ENCODE data around the gene POM121L2.

The POM121L2 gene

DNA sequence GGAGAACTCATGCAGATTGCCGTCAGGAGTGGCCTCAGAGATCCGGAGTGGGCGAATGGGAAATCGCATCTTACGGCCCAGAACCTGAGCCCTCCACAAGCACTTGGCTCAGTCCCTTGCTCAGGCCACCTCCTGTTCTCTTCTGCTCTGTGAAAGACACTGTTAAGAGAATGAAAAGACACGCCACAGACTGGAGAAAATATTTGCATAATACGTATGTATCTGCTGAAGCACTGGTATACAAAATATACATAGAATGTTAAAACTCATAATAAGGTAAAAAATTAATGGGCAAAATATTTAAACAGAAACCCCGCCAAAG, 838 bp upstream of the POM121L2 start:
- H3K27me3 ChIP-seq (ENCODE audit: insufficient read depth, low read length), result no peaks in the 10 kb centered on the region
- no peaks in the 10 kb centered on the region for H3K4me1 ChIP-seq (ENCODE audit: insufficient read depth, low read length, severe bottlenecking)
- H3K4me3 ChIP-seq (ENCODE audit: low read depth, low read length, poor library complexity, severe bottlenecking), result peak overlapping the region; percentile 35
- TF ChIP-seq, protein P1, sequence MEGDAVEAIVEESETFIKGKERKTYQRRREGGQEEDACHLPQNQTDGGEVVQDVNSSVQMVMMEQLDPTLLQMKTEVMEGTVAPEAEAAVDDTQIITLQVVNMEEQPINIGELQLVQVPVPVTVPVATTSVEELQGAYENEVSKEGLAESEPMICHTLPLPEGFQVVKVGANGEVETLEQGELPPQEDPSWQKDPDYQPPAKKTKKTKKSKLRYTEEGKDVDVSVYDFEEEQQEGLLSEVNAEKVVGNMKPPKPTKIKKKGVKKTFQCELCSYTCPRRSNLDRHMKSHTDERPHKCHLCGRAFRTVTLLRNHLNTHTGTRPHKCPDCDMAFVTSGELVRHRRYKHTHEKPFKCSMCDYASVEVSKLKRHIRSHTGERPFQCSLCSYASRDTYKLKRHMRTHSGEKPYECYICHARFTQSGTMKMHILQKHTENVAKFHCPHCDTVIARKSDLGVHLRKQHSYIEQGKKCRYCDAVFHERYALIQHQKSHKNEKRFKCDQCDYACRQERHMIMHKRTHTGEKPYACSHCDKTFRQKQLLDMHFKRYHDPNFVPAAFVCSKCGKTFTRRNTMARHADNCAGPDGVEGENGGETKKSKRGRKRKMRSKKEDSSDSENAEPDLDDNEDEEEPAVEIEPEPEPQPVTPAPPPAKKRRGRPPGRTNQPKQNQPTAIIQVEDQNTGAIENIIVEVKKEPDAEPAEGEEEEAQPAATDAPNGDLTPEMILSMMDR (IDR thresholded peaks at IDR 0.05; ENCODE audit: low read length), result no peak
- TF ChIP-seq EZH2 (IDR thresholded peaks at IDR 0.05; ENCODE audit: borderline replicate concordance, low read length), result no peak
- no peaks in the 10 kb centered on the region for H4K20me1 ChIP-seq (ENCODE audit: insufficient read depth, low read length)
- H3K9ac ChIP-seq (ENCODE audit: low read length), result no peak overlapping the region
- no peaks in the 10 kb centered on the region for H3K79me2 ChIP-seq (ENCODE audit: insufficient read depth, low read length)
- H2AFZ ChIP-seq (ENCODE audit: low read length), result no peak overlapping the region
- H3K36me3 ChIP-seq (ENCODE audit: insufficient read depth, low read length), result no peaks in the 10 kb centered on the region
- no peak overlapping the region for H3K27ac ChIP-seq (ENCODE audit: low read depth, low read length, poor library complexity, severe bottlenecking)
- H3K4me2 ChIP-seq (ENCODE audit: low read length), result peak overlapping the region; percentile 50
- no peaks in the 10 kb centered on the region for H3F3A ChIP-seq (ENCODE audit: insufficient read depth, low read length)
- H3K9me2 ChIP-seq (ENCODE audit: low read depth, low read length), result no peaks in the 10 kb centered on the region
- no peaks in the 10 kb centered on the region for H3K9me3 ChIP-seq (ENCODE audit: low read length)

DNA sequence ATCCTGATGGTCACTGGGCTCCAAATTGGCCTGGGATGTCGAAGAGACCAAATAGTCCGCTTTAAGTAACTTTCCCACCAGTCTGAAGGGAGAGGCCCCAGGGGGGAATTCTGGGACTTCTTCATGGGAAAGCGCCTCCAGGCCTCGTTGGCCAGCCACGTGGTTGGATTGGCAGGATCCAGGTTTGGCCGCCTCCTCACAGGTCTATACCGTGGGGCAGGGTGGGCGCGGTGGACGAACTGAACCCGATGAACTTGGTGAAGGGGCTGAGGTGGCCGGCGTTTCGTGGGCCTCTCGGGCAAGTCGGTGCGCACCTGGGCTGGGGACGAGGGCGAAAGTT, 297 bp downstream of the POM121L2 start:
- no peaks in the 10 kb centered on the region for H4K20me1 ChIP-seq (ENCODE audit: insufficient read depth, low read length)
- H3K4me2 ChIP-seq (ENCODE audit: low read length), result no peak overlapping the region
- no peak overlapping the region for H3K4me3 ChIP-seq (ENCODE audit: low read depth, low read length, poor library complexity, severe bottlenecking)

DNA sequence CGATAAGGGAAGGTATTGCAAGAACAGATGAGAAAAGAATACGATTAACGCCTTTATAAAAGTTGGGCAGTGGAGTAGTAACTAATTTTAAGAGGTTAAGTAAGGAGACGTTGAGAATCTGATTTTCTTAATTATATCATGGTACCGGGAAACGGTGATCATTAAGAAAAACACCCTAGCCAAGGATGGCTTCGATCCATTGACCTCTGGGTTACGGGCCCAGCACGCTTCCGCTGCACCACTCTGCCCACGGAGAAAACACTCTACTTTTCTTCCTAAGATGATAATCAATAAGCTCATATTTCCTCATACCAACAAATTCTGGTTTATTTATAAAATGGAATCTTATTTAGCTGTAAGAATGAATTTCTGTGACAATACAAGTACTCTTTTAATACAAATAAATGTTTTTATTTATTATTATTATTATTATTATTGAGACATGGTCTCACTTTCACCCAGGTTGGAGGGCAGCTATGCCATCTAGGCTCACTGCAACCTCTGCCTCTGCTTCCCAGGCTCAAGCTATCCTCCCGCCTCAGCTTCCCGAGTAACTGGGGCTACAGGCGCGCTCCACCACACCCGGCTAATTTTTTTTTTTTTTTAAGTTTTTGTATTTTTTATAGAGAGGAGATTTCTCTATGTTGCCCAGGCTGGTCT, 8.3 kb downstream of the POM121L2 start:
- Histone ChIP-seq H3K4me3 (ENCODE audit: low read depth, low read length, poor library complexity, severe bottlenecking) (no peak overlapping the region), H4K20me1 (ENCODE audit: insufficient read depth, low read length) (no peaks in the 10 kb centered on the region), H3K27ac (ENCODE audit: low read depth, low read length, poor library complexity, severe bottlenecking) (no peak overlapping the region), H3K4me2 (ENCODE audit: low read length) (no peak overlapping the region), H3K9me2 (ENCODE audit: low read depth, low read length) (no peaks in the 10 kb centered on the region), H3K36me3 (ENCODE audit: insufficient read depth, low read length) (no peaks in the 10 kb centered on the region), H2AFZ (ENCODE audit: low read length) (no peak overlapping the region), H3K4me1 (ENCODE audit: insufficient read depth, low read length, severe bottlenecking) (no peaks in the 10 kb centered on the region), H3K79me2 (ENCODE audit: insufficient read depth, low read length) (no peaks in the 10 kb centered on the region), H3K9me3 (ENCODE audit: low read length) (no peaks in the 10 kb centered on the region), H3K9ac (ENCODE audit: low read length) (no peak overlapping the region), H3F3A (ENCODE audit: insufficient read depth, low read length) (no peaks in the 10 kb centered on the region), H3K27me3 (ENCODE audit: insufficient read depth, low read length) (no peaks in the 10 kb centered on the region)
- no peak for TF ChIP-seq EZH2 (IDR thresholded peaks at IDR 0.05; ENCODE audit: borderline replicate concordance, low read length)
- TF ChIP-seq, protein P1 (IDR thresholded peaks at IDR 0.05; ENCODE audit: low read length), result no peak

More for the DNA sequence above, 297 bp downstream of the POM121L2 start:
- no peaks in the 10 kb centered on the region for H3F3A ChIP-seq (ENCODE audit: insufficient read depth, low read length)
- no peak for TF ChIP-seq EZH2 (IDR thresholded peaks at IDR 0.05; ENCODE audit: borderline replicate concordance, low read length)
- no peaks in the 10 kb centered on the region for H3K4me1 ChIP-seq (ENCODE audit: insufficient read depth, low read length, severe bottlenecking)
- H3K9me3 ChIP-seq (ENCODE audit: low read length), result no peaks in the 10 kb centered on the region
- no peaks in the 10 kb centered on the region for H3K36me3 ChIP-seq (ENCODE audit: insufficient read depth, low read length)
- H3K9me2 ChIP-seq (ENCODE audit: low read depth, low read length), result no peaks in the 10 kb centered on the region
- no peaks in the 10 kb centered on the region for H3K27me3 ChIP-seq (ENCODE audit: insufficient read depth, low read length)
- no peak overlapping the region for H3K27ac ChIP-seq (ENCODE audit: low read depth, low read length, poor library complexity, severe bottlenecking)
- no peaks in the 10 kb centered on the region for H3K79me2 ChIP-seq (ENCODE audit: insufficient read depth, low read length)
- no peak overlapping the region for H3K9ac ChIP-seq (ENCODE audit: low read length)
- H2AFZ ChIP-seq (ENCODE audit: low read length), result no peak overlapping the region

Measured in OCI-LY1 (cell line).